Mesenchymal stem cell (in vitro differentiated cells and primary cell): Measurements from ENCODE around the gene FANCI.

Experiments
- DNase-seq: peaks from one replicate; pipeline ENCODE4 v3.0.0-alpha.2; 2013
- H2AFZ ChIP-seq: one replicate; pipeline ENCODE4 v1.6.1; 2013; ENCODE audit warnings: low read depth, mild to moderate bottlenecking, control low read depth, inconsistent platforms, low read length, moderate library complexity
- H2AK5ac ChIP-seq: 2 replicates; pipeline ENCODE4 v1.6.1; 2013; ENCODE audit warnings: low read length, moderate library complexity, mild to moderate bottlenecking, inconsistent platforms; ENCODE audit not compliant: severe bottlenecking
- H2BK120ac ChIP-seq: one replicate; pipeline ENCODE4 v1.6.1; 2013; ENCODE audit warnings: low read depth, mild to moderate bottlenecking, inconsistent platforms, low read length, moderate library complexity
- H2BK12ac ChIP-seq, 2 experiments: one replicate each; pipeline ENCODE4 v1.6.1; 2013; ENCODE audit warnings: inconsistent platforms in 2 of 2, low read length in 2 of 2, mild to moderate bottlenecking in 2 of 2, moderate library complexity in 2 of 2, control low read depth in 1 of 2
- H2BK15ac ChIP-seq: one replicate; pipeline ENCODE4 v1.6.1; 2013; ENCODE audit warnings: mild to moderate bottlenecking, low read depth, inconsistent platforms; ENCODE audit not compliant: poor library complexity, severe bottlenecking
- H2BK5ac ChIP-seq: 2 replicates; pipeline ENCODE4 v1.6.1; 2013; ENCODE audit warnings: low read depth, mild to moderate bottlenecking, low read length, control low read depth, inconsistent platforms; ENCODE audit not compliant: poor library complexity, severe bottlenecking
- H3K14ac ChIP-seq, 2 experiments: one replicate each; pipeline ENCODE4 v1.6.1; 2013; ENCODE audit warnings: inconsistent platforms in 2 of 2, low read length in 2 of 2, control low read depth in 1 of 2, mild to moderate bottlenecking in 1 of 2, moderate library complexity in 1 of 2
- H3K18ac ChIP-seq, 2 experiments: one replicate each; pipeline ENCODE4 v1.6.1; 2013; ENCODE audit warnings: inconsistent platforms in 2 of 2, low read length in 2 of 2, control low read depth in 1 of 2, low read depth in 1 of 2, mild to moderate bottlenecking in 1 of 2
- H3K23ac ChIP-seq, 2 experiments: one replicate each; pipeline ENCODE4 v1.6.1; 2013; ENCODE audit warnings: inconsistent platforms in 2 of 2, low read length in 2 of 2, mild to moderate bottlenecking in 2 of 2, moderate library complexity in 2 of 2, control low read depth in 1 of 2
- H3K27ac ChIP-seq: 2 replicates; pipeline ENCODE4 v1.5.1; 2013; ENCODE audit warnings: mild to moderate bottlenecking, moderate library complexity, low read length, control low read depth, inconsistent platforms; ENCODE audit not compliant: poor library complexity, severe bottlenecking
- H3K27me3 ChIP-seq, 2 experiments: 2 replicates each; pipeline versions ENCODE4 v1.6.1 to v1.7.0; 2013; ENCODE audit warnings: low read length in 2 of 2, mild to moderate bottlenecking in 2 of 2, moderate library complexity in 2 of 2, control low read depth in 1 of 2, inconsistent platforms in 1 of 2; ENCODE audit not compliant: control insufficient read depth in 1 of 2, insufficient read depth in 1 of 2
- H3K36me3 ChIP-seq, 2 experiments: 2 replicates each; pipeline versions ENCODE4 v1.6.1 to v1.7.0; 2013; ENCODE audit warnings: low read length in 2 of 2, control low read depth in 1 of 2, inconsistent platforms in 1 of 2, low read depth in 1 of 2, mild to moderate bottlenecking in 1 of 2; ENCODE audit not compliant: insufficient read depth in 2 of 2, control insufficient read depth in 1 of 2
- H3K4ac ChIP-seq, 2 experiments: one replicate each; pipeline ENCODE4 v1.6.1; 2013; ENCODE audit warnings: inconsistent platforms in 2 of 2, low read length in 2 of 2, mild to moderate bottlenecking in 2 of 2, moderate library complexity in 2 of 2, control low read depth in 1 of 2, low read depth in 1 of 2
- H3K4me1 ChIP-seq: 2 replicates; pipeline ENCODE4 v1.6.1; 2013; ENCODE audit warnings: low read depth, low read length, control low read depth; ENCODE audit not compliant: control insufficient read depth, insufficient read depth
- H3K4me2 ChIP-seq: 2 replicates; pipeline ENCODE4 v1.6.1; 2013; ENCODE audit warnings: low read length, mild to moderate bottlenecking, inconsistent platforms; ENCODE audit not compliant: poor library complexity, severe bottlenecking
- H3K4me3 ChIP-seq, 2 experiments: 2 replicates each; pipeline versions ENCODE4 v1.5.1 to v1.7.0; 2013; ENCODE audit warnings: low read length in 2 of 2, mild to moderate bottlenecking in 2 of 2, control low read depth in 1 of 2, low read depth in 1 of 2; ENCODE audit not compliant: insufficient read depth in 1 of 2
- H3K79me1 ChIP-seq: replicated peaks from 2 replicates; pipeline ENCODE4 v1.6.1; 2013; ENCODE audit warnings: mild to moderate bottlenecking, control low read depth, low read length, inconsistent platforms; ENCODE audit not compliant: poor library complexity, severe bottlenecking
- H3K9ac ChIP-seq: 2 replicates; pipeline ENCODE4 v1.7.0; 2013; ENCODE audit warnings: mild to moderate bottlenecking, low read length, moderate library complexity
- H3K9me3 ChIP-seq: 2 replicates; pipeline ENCODE4 v1.7.0; 2013; ENCODE audit warnings: mild to moderate bottlenecking, low read length; ENCODE audit not compliant: control insufficient read depth
- H4K8ac ChIP-seq: one replicate; pipeline ENCODE4 v1.6.1; 2013; ENCODE audit warnings: inconsistent platforms, mild to moderate bottlenecking, low read length, moderate library complexity
- H4K91ac ChIP-seq: one replicate; pipeline ENCODE4 v1.6.1; 2013; ENCODE audit warnings: mild to moderate bottlenecking, low read length, inconsistent platforms
- WGBS: methylation state at CpG from one replicate; pipeline ENCODE4 v1.1.7; 2013; ENCODE audit warnings: mixed read lengths; 5-methylcytosine and 5-hydroxymethylcytosine counted together

FANCI gene

GRCh38 chr15:89333959-89334509, 90.3 kb downstream of the FANCI start:
- H3K23ac ChIP-seq = no peak overlapping the region
- peaks cover 33 to 39% of the 10 kb centered on the region in 2 experiments for H3K36me3 ChIP-seq
- peak overlapping the region; percentile 46 to 75 for H3K4ac ChIP-seq
- 3% methylated on average over 20 of the region's 43 CpGs for WGBS
- no peak overlapping the region for H3K27ac ChIP-seq
- no peak overlapping the region for H2BK15ac ChIP-seq
- H3K9ac ChIP-seq = peak overlapping the region; percentile 91
- peak overlapping the region; percentile 5 for H2BK5ac ChIP-seq
- peak overlapping the region; percentile 91 for H3K4me2 ChIP-seq
- no peaks in the 10 kb centered on the region for H3K9me3 ChIP-seq
- peak overlapping the region in 1 of 2 experiments; percentile 72 for H3K14ac ChIP-seq
- H2BK120ac ChIP-seq = no peak overlapping the region
- H3K18ac ChIP-seq = peak overlapping the region; percentile 97 to 99
- H3K27me3 ChIP-seq = peaks cover 0 to 8% of the 10 kb centered on the region in 2 experiments
- peak overlapping the region; percentile 60 for H2AFZ ChIP-seq
- H2AK5ac ChIP-seq = no peak overlapping the region
- H3K4me3 ChIP-seq = peak overlapping the region; percentile 87 to 97
- H3K79me1 ChIP-seq = peaks cover 16% of the 10 kb centered on the region
- peaks cover 30% of the 10 kb centered on the region for H3K4me1 ChIP-seq
- peak overlapping the region; percentile 97 for H4K8ac ChIP-seq
- H2BK12ac ChIP-seq = peak overlapping the region in 1 of 2 experiments; percentile 37
- DNase-seq = no peak
- H4K91ac ChIP-seq = peak overlapping the region; percentile 97

DNA sequence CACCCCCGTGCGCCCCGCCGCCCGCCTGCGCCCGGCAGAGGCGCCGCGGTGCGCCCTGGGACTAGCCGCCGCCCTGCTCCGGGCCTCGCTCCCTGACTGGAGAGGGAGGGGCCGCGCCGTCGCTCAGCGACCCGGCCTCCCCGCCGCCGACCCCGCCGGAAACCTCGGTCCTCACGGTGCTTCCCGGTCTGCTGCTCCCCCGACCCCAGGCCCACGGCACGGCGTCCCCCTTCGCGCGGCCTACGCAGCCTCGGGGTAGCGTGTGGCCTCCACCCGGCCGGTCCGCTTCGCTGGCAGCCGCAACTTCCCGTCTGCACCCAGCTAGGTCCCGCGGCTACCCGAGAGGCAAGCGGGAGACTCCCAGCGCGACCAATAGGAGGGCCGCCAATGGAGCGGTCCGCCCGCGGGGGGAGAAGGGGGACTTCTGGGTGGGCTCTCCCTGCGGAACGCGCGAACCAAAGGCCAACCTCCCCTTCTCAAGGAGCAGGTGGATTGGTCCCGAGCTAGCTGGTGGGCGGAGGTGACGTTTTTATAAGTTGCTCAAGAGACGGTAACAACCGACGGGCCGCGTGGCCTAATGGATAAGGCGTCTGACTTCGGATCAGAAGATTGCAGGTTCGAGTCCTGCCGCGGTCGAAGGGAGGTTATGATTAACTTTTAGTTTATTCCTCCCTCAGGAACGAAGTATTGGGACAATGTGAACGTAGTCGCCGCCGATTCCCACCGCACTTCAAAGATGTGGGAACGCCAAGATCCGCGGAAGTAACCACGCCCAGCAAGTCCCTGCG, 90.9 kb downstream of the FANCI start, which contains the start of gene POLG:
POLG (minus strand) TSS at position 315 of the 788 bp plus-strand sequence. CDS start 1,070 bp downstream, outside the sequence.
- Histone ChIP-seq H4K8ac (peak within 1 kb of the TSS; percentile 97), H3K4ac (peak within 1 kb of the TSS; percentile 46 to 75), H3K36me3 (peaks cover 27 to 33% of the 10 kb centered on the region in 2 experiments), H3K18ac (peak within 1 kb of the TSS; percentile 97 to 99), H3K79me1 (peaks cover 10% of the 10 kb centered on the region), H2AFZ (peak within 1 kb of the TSS; percentile 60), H4K91ac (peak within 1 kb of the TSS; percentile 97), H3K23ac (peak within 1 kb of the TSS in 1 of 2 experiments; percentile 5), H2BK12ac (peak within 1 kb of the TSS in 1 of 2 experiments; percentile 37), H3K27me3 (peaks cover 0 to 8% of the 10 kb centered on the region in 2 experiments), H3K4me2 (peak within 1 kb of the TSS; percentile 91), H2BK120ac (peak within 1 kb of the TSS; percentile 80), H3K9ac (peak within 1 kb of the TSS; percentile 91), H3K4me1 (peaks cover 30% of the 10 kb centered on the region), H3K4me3 (peak within 1 kb of the TSS; percentile 87 to 97), H2AK5ac (no peak within 1 kb of the TSS), H3K27ac (peak within 1 kb of the TSS; percentile 15), H3K9me3 (no peaks in the 10 kb centered on the region), H2BK5ac (peak within 1 kb of the TSS; percentile 51), H2BK15ac (peak within 1 kb of the TSS; percentile 86), H3K14ac (peak within 1 kb of the TSS in 1 of 2 experiments; percentile 96)
- DNase-seq = peak; percentile 99
- under 1% methylated on average over 79 of the region's 85 CpGs for WGBS

DNA sequence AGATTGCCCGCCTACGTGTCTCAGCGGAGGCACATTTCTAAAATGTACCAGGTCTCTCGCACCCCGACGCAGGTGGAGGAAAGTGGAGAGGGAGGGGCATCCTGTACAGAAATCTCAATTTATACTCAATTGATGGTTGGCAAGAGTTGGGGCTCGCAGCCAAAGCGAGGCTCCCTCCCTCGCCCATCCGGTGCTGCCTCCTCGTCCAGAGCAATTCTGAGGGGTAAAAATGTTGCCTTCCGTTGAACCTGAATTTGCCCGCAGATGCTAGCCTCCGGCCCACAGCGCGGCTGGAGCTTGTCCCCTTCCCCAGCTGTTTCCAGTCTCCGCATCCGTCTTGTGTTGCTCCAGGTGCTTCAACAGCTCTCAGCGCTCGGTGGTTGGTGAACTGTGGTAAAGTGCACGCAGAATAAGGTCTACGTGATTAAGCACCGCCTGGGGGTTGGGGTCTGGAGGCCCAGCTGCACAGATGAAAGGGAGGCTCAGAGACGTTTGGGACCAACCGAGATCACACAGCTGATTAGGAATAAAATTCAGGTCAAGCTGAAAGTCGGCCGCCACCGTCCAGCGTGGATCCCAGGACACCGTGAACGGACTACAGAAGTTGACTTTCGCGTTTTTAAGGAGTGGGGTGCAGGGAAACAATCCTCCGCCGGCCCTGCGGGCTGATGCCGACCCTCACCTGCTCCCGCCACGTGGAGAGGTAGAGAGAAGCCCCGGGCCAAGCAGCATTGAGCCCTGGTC, 91.7 kb downstream of the FANCI start:
- 3% methylated on average over 36 of the region's 40 CpGs for WGBS

More for the DNA sequence above, 91.7 kb downstream of the FANCI start:
- H3K4me2 ChIP-seq = peak overlapping the region; percentile 76
- no peak overlapping the region for H3K4ac ChIP-seq
- H2BK5ac ChIP-seq = no peak overlapping the region
- no peak overlapping the region for H4K8ac ChIP-seq
- H2BK15ac ChIP-seq = no peak overlapping the region
- H3K27me3 ChIP-seq = peaks cover 3 to 10% of the 10 kb centered on the region in 2 experiments
- no peak overlapping the region for H2BK12ac ChIP-seq
- H3K9me3 ChIP-seq = no peaks in the 10 kb centered on the region
- no peak overlapping the region for H2AK5ac ChIP-seq
- peaks cover 20 to 25% of the 10 kb centered on the region in 2 experiments for H3K36me3 ChIP-seq
- no peak overlapping the region for H3K14ac ChIP-seq
- H3K4me3 ChIP-seq = peak overlapping the region; percentile 37 to 87
- H3K27ac ChIP-seq = peak overlapping the region; percentile 15
- H3K79me1 ChIP-seq = peaks cover 5% of the 10 kb centered on the region
- peak overlapping the region in 1 of 2 experiments; percentile 5 for H3K23ac ChIP-seq
- H3K18ac ChIP-seq = no peak overlapping the region
- H3K9ac ChIP-seq = peak overlapping the region; percentile 7
- no peak overlapping the region for H4K91ac ChIP-seq
- H2BK120ac ChIP-seq = no peak overlapping the region
- no peak overlapping the region for H2AFZ ChIP-seq
- peaks cover 24% of the 10 kb centered on the region for H3K4me1 ChIP-seq
- DNase-seq = no peak
